ENCODE results near the gene GSE1.

- TF ChIP-seq EZH2 (IDR thresholded peaks at IDR 0.05): no peak
- no peak for TF ChIP-seq YY1 (IDR thresholded peaks at IDR 0.05; ENCODE audit: extremely low read depth, insufficient replicate concordance, low read depth, low read length)
- no peak for TF ChIP-seq POLR2A (IDR thresholded peaks at IDR 0.05; ENCODE audit: borderline replicate concordance, extremely low read depth, insufficient read depth, insufficient read length)
- peak; percentile 64 to 65 (median 65); a peak in 5 of 6 replicates for TF ChIP-seq CTCF (IDR thresholded peaks at IDR 0.05 in 2 of 3, conservative IDR thresholded peaks at IDR 0.05 in 1 of 3; ENCODE audit: borderline replicate concordance in 1 of 3, insufficient read depth in 1 of 3, low read depth in 2 of 3, low read length in 2 of 3)
- no peak for TF ChIP-seq ZNF274 (IDR thresholded peaks at IDR 0.05; ENCODE audit: low read depth, low read length)
- TF ChIP-seq POLR2AphosphoS5 (IDR thresholded peaks at IDR 0.05; ENCODE audit: low read depth, low read length): no peak
- TF ChIP-seq CEBPB (IDR thresholded peaks at IDR 0.05; ENCODE audit: low read depth): no peak
- TF ChIP-seq, protein P1, sequence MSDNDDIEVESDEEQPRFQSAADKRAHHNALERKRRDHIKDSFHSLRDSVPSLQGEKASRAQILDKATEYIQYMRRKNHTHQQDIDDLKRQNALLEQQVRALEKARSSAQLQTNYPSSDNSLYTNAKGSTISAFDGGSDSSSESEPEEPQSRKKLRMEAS (IDR thresholded peaks at IDR 0.05): no peak; the same call in 1 of the 2 replicates
- TF ChIP-seq ATF3 (IDR thresholded peaks at IDR 0.05): no peak
Observed at GRCh38 chr16:85675251-85675874, 62.2 kb downstream of the GSE1 start.
